ENCODE results near the gene TMCO4. TPM values are rescaled to one million over a fixed set of nuclear protein-coding genes. Genes with fewer than 3 reads are reported as not detected.
A peak's percentile ranks its signal among the peaks of the same experiment; 100 is the strongest.

TMCO4 gene
- total and polyA plus RNA-seq, 8 donors: 12.6 to 25.1 (median 17.3) TPM

DNA sequence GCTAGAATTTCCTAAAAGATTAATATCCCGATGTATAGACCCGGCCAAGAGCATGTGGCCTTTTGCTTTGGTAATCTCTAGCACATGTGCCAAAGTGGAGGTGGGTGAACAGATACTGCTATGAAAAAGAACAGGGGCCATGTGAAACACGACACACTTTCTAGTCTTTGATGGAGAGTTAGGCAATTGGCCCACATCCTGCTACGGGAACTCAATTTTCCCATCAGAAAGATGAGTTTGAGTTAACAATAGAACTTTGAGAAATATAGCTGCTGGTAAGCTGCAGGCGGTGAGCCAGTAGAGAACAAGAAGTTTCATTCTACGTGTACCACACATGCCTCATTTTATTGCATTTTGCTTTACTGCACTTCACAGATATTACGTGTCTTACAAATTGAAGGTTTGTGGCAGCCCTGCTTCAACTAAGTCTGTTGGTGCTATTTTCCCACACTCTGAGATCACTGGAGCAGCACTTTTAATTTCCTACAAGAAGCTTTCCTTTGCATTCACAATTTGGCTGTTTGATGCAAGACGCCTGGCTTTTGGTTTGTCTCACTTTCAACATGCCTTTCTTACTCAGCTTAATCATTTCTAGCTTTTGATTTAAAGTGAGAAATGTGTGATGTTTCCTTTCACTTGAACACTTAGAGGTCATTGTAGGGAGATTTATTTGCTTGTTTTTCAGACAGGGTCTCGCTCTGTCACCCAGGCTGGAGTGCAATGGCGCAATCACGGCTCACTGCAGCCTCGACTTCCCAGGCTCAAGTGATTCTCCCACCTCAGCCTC is 88.7 kb downstream of the TMCO4 start:
- TF ChIP-seq, protein P1, sequence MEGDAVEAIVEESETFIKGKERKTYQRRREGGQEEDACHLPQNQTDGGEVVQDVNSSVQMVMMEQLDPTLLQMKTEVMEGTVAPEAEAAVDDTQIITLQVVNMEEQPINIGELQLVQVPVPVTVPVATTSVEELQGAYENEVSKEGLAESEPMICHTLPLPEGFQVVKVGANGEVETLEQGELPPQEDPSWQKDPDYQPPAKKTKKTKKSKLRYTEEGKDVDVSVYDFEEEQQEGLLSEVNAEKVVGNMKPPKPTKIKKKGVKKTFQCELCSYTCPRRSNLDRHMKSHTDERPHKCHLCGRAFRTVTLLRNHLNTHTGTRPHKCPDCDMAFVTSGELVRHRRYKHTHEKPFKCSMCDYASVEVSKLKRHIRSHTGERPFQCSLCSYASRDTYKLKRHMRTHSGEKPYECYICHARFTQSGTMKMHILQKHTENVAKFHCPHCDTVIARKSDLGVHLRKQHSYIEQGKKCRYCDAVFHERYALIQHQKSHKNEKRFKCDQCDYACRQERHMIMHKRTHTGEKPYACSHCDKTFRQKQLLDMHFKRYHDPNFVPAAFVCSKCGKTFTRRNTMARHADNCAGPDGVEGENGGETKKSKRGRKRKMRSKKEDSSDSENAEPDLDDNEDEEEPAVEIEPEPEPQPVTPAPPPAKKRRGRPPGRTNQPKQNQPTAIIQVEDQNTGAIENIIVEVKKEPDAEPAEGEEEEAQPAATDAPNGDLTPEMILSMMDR (IDR thresholded peaks at IDR 0.05): no peak
- peak overlapping the region in 2 of 4 donors; percentile 2 to 3 for H3K27ac ChIP-seq
- FAIRE-seq (no peak), ATAC-seq (no peak), DNase-seq (no peak)
- WGBS, 2 donors: 66% methylated on average over 12 of the region's 12 CpGs
- no peaks in the 10 kb centered on the region for H3K36me3 ChIP-seq
- no peaks in the 10 kb centered on the region for H3K27me3 ChIP-seq
- intact Hi-C loops (cut with DNase I): no loop called here
- H3K4me3 ChIP-seq: no peak overlapping the region
- H3K9me3 ChIP-seq: no peaks in the 10 kb centered on the region
- no peaks in the 10 kb centered on the region for H3K4me1 ChIP-seq

DNA sequence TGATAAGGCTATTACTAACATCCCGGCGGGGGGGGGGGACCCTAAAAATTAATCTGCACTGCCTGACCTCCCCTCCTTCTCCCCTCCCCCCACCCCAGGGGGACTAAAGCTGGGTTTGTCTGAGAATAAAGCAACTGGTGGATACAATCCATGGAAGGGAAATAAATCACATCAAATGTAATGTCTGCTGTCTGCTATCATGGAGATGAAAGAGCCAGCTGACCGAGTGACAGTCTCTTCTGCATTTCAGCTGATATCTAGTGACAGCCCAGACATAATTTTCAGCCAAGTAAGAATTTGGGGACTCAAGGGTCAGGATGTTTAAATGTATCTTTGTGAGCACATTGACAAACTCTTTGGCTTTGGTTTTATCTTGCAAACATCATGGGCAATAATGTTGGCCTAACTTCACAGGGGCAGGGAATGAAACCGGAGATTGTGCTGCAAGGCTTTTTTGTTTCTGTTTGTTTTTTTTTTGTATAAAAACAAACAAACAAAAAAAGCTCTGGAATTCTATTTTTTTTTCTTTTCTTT is 90.4 kb downstream of the TMCO4 start:
- no peak overlapping the region for H3K27ac ChIP-seq
- intact Hi-C loops (cut with DNase I): no loop called here

DNA sequence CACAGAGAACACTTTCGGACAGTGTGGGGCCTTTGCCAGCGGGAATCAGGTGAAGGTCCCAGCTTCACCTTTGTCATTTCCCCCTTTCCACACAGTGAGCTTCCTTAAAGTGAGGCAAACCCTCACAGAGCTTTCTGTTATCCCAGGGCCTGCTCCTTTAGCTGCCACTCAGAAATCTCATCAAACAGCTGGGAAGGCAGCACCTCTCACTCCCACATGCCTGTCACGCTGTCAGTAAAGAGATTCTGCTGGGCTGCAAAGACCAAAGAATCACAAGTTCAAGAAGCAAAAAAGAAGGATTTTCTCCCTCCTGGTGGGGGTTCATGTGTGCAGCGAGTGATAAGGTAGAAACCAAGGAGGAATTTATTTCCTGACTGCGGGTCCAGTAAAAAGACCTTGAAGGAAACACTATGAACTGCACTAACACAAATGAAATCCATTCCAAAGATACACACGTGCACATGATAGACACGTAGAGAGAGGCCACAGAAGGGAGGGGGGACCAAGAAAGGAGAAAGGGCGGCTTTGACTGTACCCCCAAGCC is 91.1 kb downstream of the TMCO4 start:
- FAIRE-seq (no peak), ATAC-seq (no peak), DNase-seq (no peak)
- Histone ChIP-seq H3K36me3 (no peaks in the 10 kb centered on the region), H3K9me3 (no peaks in the 10 kb centered on the region), H3K27ac (no peak overlapping the region), H3K4me3 (no peak overlapping the region), H3K27me3 (no peaks in the 10 kb centered on the region), H3K4me1 (no peaks in the 10 kb centered on the region)
- TF ChIP-seq, protein P1 (IDR thresholded peaks at IDR 0.05): no peak
- intact Hi-C loops (cut with DNase I): no loop called here
- WGBS, 2 donors: 88 to 91% methylated on average over 8 of the region's 8 CpGs

More for the DNA sequence above, 90.4 kb downstream of the TMCO4 start:
- DNase-seq (no peak), ATAC-seq (no peak), FAIRE-seq (no peak)
- WGBS, 2 donors: 73 to 85% methylated on average over 4 of the region's 4 CpGs
- no peaks in the 10 kb centered on the region for H3K9me3 ChIP-seq
- no peaks in the 10 kb centered on the region for H3K4me1 ChIP-seq
- H3K27me3 ChIP-seq: no peaks in the 10 kb centered on the region
- H3K36me3 ChIP-seq: no peaks in the 10 kb centered on the region
- H3K4me3 ChIP-seq: no peak overlapping the region
- TF ChIP-seq, protein P1 (IDR thresholded peaks at IDR 0.05): no peak

DNA sequence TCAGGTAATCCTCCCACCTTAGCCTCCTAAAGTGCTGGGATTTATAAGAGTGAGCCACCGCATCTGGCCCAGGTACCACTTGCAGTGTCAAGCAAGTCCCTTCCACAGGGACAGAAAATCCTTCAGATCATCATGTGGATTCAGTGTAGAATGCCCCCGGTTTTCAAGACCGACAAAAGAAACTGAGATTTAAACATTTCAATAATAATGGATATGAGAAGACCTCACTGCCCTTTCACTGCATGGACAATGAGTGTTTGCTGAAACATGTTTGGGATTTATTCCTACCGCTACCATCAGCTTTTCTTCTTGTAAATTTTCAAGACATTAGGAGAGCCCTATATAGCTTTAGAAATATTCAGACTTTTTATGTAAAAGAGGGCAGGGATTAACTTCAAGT is 93.6 kb downstream of the TMCO4 start:
- Histone ChIP-seq H3K9me3 (no peaks in the 10 kb centered on the region), H3K36me3 (peaks cover 0 to 4% (median 0%) of the 10 kb centered on the region in 3 donors), H3K4me3 (no peak overlapping the region), H3K27me3 (no peaks in the 10 kb centered on the region), H3K27ac (no peak overlapping the region), H3K4me1 (no peaks in the 10 kb centered on the region)
- no peak for ATAC-seq
- intact Hi-C loops (cut with DNase I): no loop called here
- no peak for FAIRE-seq
- no peak for DNase-seq
- 87 to 90% methylated on average over 4 of the region's 4 CpGs for WGBS, 2 donors
- TF ChIP-seq, protein P1 (IDR thresholded peaks at IDR 0.05): no peak

DNA sequence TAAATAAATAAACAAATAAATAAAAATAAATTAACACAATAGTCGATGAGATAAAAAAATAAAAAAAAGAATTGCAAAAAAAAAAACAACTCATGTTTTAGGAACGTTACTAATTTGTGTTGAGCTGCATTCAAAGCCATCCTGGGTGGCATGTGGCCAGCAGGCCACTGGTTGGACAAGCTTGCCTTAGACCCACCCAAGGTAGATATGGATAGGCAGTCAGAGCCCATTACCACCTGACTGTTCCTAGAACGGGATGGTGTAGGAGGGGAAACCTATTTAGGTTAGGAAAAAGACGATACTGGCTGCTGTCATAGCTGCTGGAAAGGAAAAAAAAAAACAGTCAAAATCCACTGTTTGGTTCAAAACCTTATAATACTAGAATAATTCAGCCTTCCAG is 94.3 kb downstream of the TMCO4 start:
- 74 to 82% methylated on average over 4 of the region's 4 CpGs for WGBS, 2 donors
- DNase-seq: peak in 1 of 6 donors; percentile 2
- H3K36me3 ChIP-seq: peaks cover 0 to 8% (median 0%) of the 10 kb centered on the region in 3 donors
- TF ChIP-seq, protein P1 (IDR thresholded peaks at IDR 0.05): no peak
- intact Hi-C loops (cut with DNase I): no loop called here
- no peak for ATAC-seq
- no peak for FAIRE-seq
- H3K27me3 ChIP-seq: no peaks in the 10 kb centered on the region
- no peaks in the 10 kb centered on the region for H3K4me1 ChIP-seq
- no peak overlapping the region for H3K27ac ChIP-seq
- no peak overlapping the region for H3K4me3 ChIP-seq
- no peaks in the 10 kb centered on the region for H3K9me3 ChIP-seq
